ENCODE measurements around the gene SCGB3A2.

The SCGB3A2 gene

DNA sequence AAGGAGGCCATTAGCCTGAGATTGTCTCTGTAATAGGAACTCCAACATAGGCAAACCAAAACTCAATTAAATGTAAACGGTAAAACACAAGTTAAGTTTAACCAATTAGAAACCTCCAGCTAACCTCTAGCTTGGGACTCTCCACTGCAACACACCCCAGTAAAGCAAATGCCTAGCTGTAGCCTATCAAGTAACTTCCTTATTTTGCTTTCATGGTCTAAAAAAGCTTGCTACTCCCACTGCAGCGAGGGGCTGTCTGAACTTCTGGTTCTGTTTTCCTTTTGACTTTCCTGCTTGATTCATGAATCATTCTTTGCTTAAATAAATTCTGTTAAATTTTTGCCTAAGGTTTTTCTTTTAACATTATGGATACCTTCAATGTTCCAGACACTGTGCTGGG lies 52.3 kb downstream of the SCGB3A2 start:
- DNase-seq (ENCODE audit: low read depth): no peak
- TF ChIP-seq, protein P1, sequence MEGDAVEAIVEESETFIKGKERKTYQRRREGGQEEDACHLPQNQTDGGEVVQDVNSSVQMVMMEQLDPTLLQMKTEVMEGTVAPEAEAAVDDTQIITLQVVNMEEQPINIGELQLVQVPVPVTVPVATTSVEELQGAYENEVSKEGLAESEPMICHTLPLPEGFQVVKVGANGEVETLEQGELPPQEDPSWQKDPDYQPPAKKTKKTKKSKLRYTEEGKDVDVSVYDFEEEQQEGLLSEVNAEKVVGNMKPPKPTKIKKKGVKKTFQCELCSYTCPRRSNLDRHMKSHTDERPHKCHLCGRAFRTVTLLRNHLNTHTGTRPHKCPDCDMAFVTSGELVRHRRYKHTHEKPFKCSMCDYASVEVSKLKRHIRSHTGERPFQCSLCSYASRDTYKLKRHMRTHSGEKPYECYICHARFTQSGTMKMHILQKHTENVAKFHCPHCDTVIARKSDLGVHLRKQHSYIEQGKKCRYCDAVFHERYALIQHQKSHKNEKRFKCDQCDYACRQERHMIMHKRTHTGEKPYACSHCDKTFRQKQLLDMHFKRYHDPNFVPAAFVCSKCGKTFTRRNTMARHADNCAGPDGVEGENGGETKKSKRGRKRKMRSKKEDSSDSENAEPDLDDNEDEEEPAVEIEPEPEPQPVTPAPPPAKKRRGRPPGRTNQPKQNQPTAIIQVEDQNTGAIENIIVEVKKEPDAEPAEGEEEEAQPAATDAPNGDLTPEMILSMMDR (IDR thresholded peaks at IDR 0.05; ENCODE audit: insufficient read depth, low read depth, low read length, missing control alignments): no peak
- H3K4me3 ChIP-seq (ENCODE audit: low read depth, low read length): no peak overlapping the region

Measured in GM12865 (cell line).